Amygdala (tissue), 56 donors: ENCODE results near the gene NOX5.

Experiments used
- DNase-seq, 56 donors: peaks; one replicate each; lab custom pipeline; 2025; lab: John Stamatoyannopoulos, UW

The NOX5 gene

GRCh38 chr15:68990992-68991500 lies 23.4 kb upstream of the NOX5 start:
- DNase-seq: peak in 1 of 56 donors; percentile 4

- no peak for DNase-seq
Observed at GRCh38 chr15:68991723-68992122, 22.8 kb upstream of the NOX5 start.

DNA sequence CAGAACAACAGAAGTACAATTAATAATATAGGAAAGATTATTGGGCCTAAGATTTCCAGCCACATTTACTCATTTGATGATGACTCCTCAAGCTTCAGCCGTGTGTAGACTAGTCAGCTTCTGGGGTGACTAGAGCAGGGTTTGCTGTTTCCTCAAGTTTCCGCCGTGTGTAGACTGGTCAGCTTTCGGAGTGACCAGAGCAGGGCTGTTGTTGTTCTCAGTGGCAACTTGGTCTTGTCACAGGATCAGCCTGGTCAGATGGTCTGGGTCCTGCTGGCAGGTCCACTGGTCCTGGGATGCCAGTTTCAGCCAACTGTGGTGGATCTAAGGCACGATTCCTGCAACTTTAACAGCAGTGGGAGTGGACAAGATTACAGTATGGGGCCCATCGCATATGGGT lies 21.8 kb upstream of the NOX5 start:
- DNase-seq: no peak

DNA sequence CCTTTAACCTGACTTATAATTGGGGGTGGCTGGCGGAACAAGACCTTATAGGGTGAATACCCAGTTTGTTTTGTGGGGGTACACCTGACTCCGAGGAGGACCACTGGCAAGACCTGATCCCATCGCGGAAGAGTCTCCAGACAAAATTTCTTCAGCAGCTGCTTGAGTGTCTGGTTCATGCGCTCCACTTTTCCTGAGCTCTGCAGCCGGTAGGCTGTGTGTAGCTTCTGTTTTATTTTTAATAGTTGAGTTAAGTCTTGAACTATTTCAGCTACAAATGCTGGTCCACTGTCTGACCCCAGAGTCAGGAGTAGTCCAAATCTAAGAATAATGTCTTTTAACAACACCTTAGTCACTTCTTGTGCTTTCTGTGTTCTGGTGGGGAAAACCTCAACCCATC lies 21.2 kb upstream of the NOX5 start:
- no peak for DNase-seq

- DNase-seq: no peak
Observed at GRCh38 chr15:68994149-68994548, 20.3 kb upstream of the NOX5 start.

DNA sequence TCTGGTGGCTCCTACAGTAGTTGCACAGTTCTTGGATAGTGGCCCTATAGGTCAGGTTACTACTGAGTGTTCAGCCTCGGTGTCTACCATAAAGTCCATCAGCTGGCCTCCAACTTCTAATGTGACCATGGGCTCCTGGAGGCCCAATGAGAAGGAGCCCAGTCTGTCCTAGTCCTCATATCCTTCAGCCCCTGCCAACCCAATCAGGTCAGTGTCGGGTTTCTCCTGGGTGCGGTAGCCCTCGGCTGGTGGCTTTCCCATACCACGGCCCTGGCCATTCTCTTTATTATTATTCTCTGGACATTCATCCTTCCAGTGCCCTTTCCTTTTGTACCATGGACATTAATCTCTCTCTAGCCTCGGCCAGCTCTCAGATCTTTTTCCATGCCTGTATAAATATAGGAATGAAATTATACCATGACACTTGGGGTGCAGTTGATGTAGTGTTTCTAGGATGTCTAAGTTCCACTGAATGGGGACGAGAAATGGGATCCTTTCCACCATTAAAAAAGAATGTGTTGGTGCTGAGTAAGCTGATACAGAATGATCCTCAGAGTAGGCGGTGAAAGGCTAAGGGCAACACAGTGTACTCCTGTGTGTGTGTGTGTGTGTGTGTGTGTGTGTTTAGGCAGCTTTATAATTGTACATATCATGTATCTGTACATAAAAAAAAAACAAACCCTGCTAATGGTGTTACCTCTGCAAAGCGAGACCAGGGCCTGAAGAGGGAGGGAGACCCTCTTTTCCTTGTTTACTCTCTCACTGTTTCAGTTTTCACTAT lies 19.3 kb upstream of the NOX5 start:
- DNase-seq: no peak

DNA sequence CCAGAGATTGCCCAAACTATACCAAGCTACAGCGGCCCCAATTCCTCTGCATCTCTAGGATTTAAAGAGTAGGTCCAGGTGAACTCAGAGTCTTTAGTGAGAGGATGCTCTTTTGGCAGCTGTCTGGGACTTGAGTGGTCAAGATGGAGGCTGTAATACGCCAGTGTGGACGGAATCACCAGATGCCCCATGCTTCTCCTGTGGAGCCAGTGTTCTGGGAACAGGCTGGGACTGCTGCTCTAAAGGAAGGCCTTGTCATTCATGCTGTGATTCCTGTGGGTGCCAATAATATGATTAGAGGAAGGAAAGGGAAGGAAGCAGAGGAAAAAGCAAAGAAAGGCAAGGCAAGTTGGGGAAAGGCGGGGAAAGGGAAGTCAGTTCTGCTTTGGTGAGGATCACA lies 17.4 kb upstream of the NOX5 start:
- DNase-seq: no peak

DNA sequence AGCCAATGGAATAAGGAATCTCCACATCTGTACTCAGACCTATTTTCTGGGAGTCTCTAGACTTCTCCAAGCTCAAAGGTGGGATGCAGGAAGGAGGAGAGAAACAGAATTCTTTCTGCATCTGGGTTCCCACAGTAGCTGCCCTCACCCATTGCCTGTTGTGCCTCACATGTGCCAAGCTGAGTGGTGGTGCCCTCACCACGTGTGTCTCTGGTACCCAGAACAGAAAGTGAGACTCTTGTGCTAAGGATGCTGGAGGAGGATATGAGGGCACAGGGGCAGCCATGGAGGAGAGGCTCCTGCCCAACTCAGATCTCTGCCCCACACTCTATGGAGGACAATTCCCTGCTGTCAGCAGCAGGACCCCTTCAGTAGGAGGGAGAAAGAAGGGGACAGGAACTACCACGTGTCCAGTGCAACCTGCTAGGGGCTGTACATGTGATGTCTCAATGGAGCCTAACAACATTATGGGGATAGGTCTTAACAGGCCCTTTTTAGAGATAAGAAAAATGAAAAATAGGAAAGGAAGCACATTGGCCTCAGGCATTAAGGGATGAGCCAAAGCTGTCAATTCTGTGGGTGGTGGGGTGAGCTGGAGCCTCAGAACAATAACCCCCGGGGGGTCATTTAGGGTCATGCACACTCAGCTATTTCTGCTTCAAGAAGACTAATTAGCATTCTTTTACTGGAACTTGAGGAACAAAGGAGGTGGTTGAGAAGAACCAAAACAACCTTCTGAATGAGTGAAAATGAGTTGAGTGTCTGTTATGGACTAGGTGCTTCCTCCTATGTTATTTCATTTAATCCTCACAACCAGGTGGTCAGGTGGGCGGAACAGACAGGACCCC lies 16.3 kb upstream of the NOX5 start:
- DNase-seq: no peak

GRCh38 chr15:68999091-68999490 lies 15.4 kb upstream of the NOX5 start:
- no peak for DNase-seq

DNA sequence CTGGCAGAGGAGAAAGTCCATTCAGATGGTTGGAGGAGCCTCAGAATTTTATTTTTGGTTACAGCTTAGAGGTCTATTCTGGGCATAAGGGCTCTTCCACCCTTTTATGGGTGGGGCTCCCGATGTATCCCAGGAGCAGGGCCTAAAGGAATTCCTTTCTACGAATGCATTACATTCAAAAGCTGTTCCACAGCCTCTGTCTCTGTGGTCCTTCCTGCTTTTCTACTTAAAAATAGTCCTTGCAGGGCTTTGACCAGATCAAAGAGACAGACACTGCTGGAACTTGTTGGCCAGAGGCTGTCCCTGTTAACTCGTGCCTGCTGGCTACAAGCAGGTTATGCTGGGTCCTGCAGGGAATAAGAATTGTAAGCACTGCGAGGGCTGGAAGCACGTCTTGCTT lies 14.4 kb upstream of the NOX5 start:
- DNase-seq: no peak

DNA sequence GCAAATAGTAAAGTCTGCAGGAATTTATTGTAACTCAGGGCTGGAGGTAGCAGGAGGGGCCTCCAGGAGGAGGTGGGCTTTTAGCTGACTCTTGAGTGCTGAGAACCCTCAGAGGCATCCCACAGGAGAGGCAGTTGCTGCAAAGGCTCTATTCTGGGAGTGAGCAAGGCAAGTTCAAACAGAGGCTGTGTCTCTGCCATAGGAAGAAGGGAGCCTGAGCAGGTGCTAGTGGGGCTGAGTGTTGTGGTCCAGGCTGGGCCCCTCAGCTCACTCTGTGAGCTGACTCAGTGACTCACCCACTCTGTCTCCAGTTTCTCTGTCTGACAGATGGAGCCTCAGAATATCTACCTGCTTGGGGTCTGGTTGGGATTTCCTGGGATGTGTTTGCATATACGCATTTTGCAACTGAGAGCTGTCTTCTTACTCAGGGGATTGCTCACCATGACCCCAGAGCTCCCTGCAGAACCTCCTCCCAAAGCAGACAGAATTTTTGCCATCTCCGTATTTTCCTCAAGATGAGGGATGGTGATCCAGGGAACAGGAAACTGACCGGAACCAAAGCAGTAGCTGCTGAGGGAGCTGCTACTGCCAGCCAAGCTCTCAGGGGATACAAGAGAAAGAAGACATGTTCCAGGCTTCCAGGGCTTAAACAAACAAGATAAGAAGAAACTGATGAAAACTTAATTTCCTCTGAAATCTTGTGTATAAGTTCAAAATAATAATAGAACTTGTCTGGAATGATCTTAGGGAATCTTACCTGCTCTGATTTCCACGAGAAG lies 13.6 kb upstream of the NOX5 start:
- no peak for DNase-seq

- DNase-seq: no peak
Observed at GRCh38 chr15:69002783-69003182, 11.7 kb upstream of the NOX5 start.

GRCh38 chr15:69004011-69004410 lies 10.5 kb upstream of the NOX5 start:
- DNase-seq: no peak

DNA sequence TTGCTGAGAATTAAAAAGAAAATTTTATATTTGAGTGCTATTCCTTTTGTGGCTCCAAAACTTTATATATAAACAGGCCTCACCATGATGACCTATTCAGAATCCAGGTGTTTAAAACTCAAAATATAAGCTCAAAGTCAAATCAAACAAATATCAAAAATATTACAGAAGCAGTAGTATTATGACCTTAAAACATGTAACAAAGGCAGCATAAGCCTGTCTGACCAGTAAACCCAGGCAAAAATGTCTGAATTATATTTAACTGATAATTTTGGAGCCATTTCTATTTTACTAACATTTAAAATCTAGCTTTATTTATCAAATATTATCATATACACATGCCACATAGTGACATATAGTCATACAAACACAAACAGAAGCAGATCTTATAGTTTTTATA lies 6.4 kb upstream of the NOX5 start:
- no peak for DNase-seq

GRCh38 chr15:69009341-69009740 lies 5.2 kb upstream of the NOX5 start:
- no peak for DNase-seq

DNA sequence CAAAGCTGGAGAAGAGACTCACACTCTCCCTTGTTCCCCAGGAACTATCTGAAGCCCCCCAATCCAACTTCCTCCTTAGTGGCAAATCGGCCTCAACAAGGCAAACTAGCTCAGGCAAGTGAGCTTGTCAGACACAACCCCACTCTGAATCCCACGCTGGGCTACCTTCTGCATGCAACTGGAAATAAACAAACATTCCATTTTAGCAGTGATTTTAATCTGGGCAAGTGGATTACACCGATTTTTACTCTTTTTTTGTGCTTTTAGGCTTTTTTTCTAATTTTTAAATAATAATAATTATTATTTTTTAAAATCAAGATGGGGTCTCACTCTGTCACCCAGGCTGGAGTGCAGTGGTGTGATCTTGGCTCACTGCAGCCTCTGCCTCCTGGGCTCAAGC lies 2.9 kb upstream of the NOX5 start:
- no peak for DNase-seq

DNA sequence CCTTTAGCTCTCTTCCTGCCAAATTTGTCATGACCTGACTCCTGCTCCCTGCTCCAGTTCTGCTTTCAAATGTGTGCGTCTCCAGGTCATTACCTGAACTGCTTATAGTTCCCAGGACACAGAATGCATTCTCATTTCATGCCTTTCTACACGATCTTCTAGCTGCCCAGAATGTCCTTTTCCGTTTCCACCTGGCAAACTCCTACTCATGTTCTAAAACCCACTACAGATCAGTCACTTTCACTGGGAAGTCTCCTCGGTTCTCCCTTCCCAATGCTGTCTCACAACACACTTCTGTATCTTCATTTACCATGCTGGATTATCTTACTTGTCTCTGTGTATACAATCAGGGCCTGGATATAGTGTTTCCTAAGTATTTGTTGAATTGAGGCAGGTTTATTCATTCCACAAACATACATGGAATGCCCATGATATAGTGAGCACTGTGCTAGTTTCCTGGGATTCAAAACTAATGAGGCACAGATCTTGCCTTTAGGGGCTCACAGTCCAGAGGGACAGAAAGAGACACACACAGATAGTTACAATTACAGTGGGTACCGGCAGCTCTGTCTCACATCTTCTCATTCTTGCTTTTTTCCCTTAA lies 1.6 kb upstream of the NOX5 start:
- no peak for DNase-seq

DNA sequence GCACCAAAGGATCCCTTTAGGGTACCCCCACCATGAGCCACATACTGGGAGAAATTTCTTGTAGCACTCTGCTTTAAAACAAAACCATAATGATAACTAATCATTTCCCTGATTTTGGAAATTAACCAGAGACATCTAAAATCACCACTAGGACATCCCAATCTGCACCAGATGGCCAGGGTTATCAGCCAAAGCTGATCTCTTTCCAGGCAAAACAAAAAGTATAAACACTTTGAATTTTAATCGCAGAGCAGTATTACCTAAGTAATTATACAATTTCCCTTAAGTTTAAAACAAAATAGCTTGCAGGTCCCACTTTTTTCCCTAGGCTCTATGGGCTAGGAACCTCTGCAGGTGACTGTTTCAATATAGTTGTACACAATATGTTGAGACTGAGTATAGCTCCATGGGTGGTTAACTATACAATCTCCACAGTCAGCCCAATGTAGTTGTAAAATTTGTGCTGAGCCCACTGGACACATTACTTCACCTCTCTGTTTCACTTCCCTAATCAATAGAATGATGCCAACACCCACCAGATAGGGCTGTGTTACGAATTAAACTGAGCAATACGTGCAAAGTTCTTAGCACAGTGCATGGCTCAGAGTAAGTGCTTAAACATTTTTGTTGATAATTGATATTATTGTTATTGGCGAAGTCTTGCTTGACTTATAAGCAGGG lies 629 bp upstream of the NOX5 start:
- DNase-seq: no peak

GRCh38 chr15:69015591-69015990 lies 1.1 kb downstream of the NOX5 start:
- no peak for DNase-seq

DNA sequence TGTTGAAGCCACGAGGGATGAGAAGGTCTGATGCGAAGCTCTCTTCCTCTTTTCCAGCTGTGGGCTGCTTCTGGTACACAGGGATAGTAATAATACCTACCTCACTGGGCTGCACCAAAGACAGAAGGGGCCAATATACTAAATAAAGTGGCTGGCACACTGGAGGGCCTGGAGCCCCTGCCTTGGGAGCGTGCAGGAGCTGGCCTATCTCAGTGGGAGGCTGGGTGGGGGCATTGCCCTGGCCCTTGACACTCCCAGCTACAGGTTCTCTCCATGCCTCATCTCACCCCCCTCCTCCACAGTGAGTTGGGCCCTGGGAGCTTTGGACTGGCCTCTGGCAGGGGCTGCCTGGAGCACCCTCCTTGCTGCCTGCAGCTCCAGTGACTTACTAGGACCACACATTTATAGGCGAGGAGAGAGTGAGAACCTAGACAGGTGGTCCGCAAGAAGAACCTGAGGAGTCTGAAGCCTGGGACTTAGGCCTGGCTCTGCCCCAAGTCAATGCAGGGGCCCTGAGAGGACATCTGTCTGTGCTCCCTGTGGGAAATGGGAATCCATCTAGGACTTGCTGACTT lies 1.6 kb downstream of the NOX5 start:
- no peak for DNase-seq
